Measurements from ENCODE around the gene ZNF609.

GRCh38 chr15:64528871-64529270 is 68.5 kb downstream of the ZNF609 start:
- TF ChIP-seq CTCF (IDR thresholded peaks at IDR 0.05 in 4 of 5, conservative IDR thresholded peaks at IDR 0.05 in 1 of 5) (no peak), POLR2A (IDR thresholded peaks at IDR 0.05) (no peak)

All from gastrocnemius medialis (tissue), 4 donors.